ENCODE measurements around the gene KRTAP19-3. TPM values are rescaled to one million over a fixed set of nuclear protein-coding genes. Genes with fewer than 3 reads are reported as not detected.

Gene KRTAP19-3
- total RNA-seq, 1 experiment from 2014 or later: not detected

DNA sequence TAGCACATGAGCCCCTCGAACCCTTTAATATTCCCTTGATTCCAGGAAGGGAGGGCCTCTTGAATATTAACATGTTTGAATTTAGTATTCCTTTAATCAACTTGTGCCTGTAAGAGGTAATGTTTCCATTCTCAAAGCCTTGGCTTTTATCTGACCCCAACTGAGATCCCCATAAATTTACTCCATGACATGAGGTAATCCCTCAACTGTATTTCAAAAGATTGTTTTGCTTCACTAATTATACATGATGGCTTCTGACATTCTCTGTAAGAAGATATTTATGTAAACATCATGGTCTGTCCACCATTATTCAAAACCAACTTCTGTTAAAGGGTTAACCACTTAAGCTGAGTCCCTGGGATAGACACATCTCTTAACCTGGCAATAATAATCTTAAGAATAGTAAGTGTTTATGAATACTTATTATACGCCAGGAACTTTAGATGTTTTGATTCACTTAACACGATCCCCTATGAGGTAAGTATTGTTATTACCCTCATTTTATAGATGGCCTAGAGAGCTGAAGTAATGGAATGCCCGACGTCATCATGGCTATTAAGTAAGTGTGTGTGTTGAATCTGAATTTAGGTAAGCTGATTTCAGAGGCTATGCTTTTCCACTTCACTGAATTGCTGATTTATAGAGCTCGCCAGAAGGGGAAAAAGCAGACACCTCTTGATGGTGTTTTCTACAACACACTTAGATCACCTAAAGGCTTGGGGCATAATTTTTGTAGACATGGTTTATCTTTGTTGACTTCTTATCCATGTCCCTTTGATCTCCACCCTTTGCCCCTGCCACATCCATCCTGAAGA, 22.7 kb downstream of the KRTAP19-3 start:
- Mint-ChIP-seq H3K4me1 (ENCODE audit: low read depth, unreplicated experiment) (peaks cover 7% of the 10 kb centered on the region), H3K36me3 (ENCODE audit: insufficient read depth, unreplicated experiment) (no peaks in the 10 kb centered on the region), H3K27me3 (ENCODE audit: insufficient read depth, unreplicated experiment) (peaks cover 7% of the 10 kb centered on the region), H3K9me3 (ENCODE audit: unreplicated experiment) (no peaks in the 10 kb centered on the region), H3K27ac (ENCODE audit: unreplicated experiment) (no peak overlapping the region), H3K4me3 (ENCODE audit: unreplicated experiment) (no peak overlapping the region)
- TF ChIP-seq CTCF (IDR thresholded peaks at IDR 0.05; ENCODE audit: insufficient read depth in 1 of 2, low read depth in 1 of 2, low read length in 1 of 2, severe bottlenecking in 1 of 2, unreplicated experiment in 1 of 2): no peak
- DNase-seq: no peak
- Histone ChIP-seq H3K4me1 (no peaks in the 10 kb centered on the region), H3K4me3 (ENCODE audit: low read depth, low read length) (no peak overlapping the region), H3K36me3 (ENCODE audit: control insufficient read depth, insufficient read depth, low read length) (no peaks in the 10 kb centered on the region), H3K9me3 (no peaks in the 10 kb centered on the region), H3K27me3 (replicated peaks; ENCODE audit: control insufficient read depth, insufficient read depth, low read length) (no peaks in the 10 kb centered on the region)
- POLR2A ChIA-PET: no interaction called here
- BruUV-seq (replicated peaks): no TSS peak
- intact Hi-C loops (cut with micrococcal nuclease; ENCODE audit: unreplicated experiment): no loop called here
- CTCF ChIA-PET: no interaction called here

GRCh38 chr21:30463713-30464112, 28.1 kb downstream of the KRTAP19-3 start:
- no peaks in the 10 kb centered on the region for H3K36me3 Mint-ChIP-seq (ENCODE audit: insufficient read depth, unreplicated experiment)
- no peaks in the 10 kb centered on the region for H3K9me3 ChIP-seq
- H3K4me1 Mint-ChIP-seq (ENCODE audit: low read depth, unreplicated experiment): no peaks in the 10 kb centered on the region
- no peak overlapping the region for H3K27ac Mint-ChIP-seq (ENCODE audit: unreplicated experiment)
- TF ChIP-seq CTCF (IDR thresholded peaks at IDR 0.05; ENCODE audit: insufficient read depth in 1 of 2, low read depth in 1 of 2, low read length in 1 of 2, severe bottlenecking in 1 of 2, unreplicated experiment in 1 of 2): peak; percentile 34 to 62
- no peaks in the 10 kb centered on the region for H3K27me3 ChIP-seq (replicated peaks; ENCODE audit: control insufficient read depth, insufficient read depth, low read length)
- H3K4me1 ChIP-seq: no peaks in the 10 kb centered on the region
- no peaks in the 10 kb centered on the region for H3K36me3 ChIP-seq (ENCODE audit: control insufficient read depth, insufficient read depth, low read length)
- no peak overlapping the region for H3K4me3 Mint-ChIP-seq (ENCODE audit: unreplicated experiment)
- no TSS peak for BruUV-seq (replicated peaks)
- H3K4me3 ChIP-seq (ENCODE audit: low read depth, low read length): no peak overlapping the region
- H3K27me3 Mint-ChIP-seq (ENCODE audit: insufficient read depth, unreplicated experiment): peaks cover 3% of the 10 kb centered on the region
- no peaks in the 10 kb centered on the region for H3K9me3 Mint-ChIP-seq (ENCODE audit: unreplicated experiment)
- ChIA-PET CTCF (interaction anchor here (0.6 to 0.7 kb wide), 2 partner anchors 122 to 247 kb away, joined by 3 to 4 read pairs; partner anchors contain the start of gene CLDN8), POLR2A (no interaction called here)
- intact Hi-C loops (cut with micrococcal nuclease; ENCODE audit: unreplicated experiment): loop anchor here (1.0 kb wide), 1 partner anchor 122 kb away; no protein-coding TSS in a partner anchor
- DNase-seq: peak in 1 of 2 experiments; percentile 14

DNA sequence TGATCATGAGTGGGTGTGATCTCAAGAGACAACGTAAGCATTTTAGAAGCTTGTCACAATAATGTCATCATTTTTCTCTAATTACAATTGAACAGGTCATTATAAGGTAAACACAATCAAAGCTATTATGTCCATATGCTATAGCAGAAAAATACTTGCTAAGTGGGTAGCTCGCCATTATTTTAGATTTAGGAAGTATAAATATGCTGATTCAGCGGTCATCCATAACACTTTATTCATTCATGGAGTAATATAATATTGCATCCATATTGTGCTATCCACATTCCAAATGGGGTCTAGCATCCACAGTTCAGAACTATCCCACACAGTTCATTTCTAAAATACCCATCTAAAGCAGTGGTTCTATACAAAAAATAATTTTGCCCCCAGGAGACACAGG, 43.3 kb downstream of the KRTAP19-3 start:
- CTCF ChIA-PET: interaction anchor here (0.6 kb wide), 1 partner anchor 110 kb away, joined by 3 read pairs; no protein-coding TSS in a partner anchor
- no peaks in the 10 kb centered on the region for H3K27me3 Mint-ChIP-seq (ENCODE audit: insufficient read depth, unreplicated experiment)
- Histone ChIP-seq H3K9me3 (no peaks in the 10 kb centered on the region), H3K27me3 (replicated peaks; ENCODE audit: control insufficient read depth, insufficient read depth, low read length) (no peaks in the 10 kb centered on the region), H3K4me3 (ENCODE audit: low read depth, low read length) (no peak overlapping the region), H3K4me1 (peaks cover 2% of the 10 kb centered on the region; the same call in 1 of the 2 replicates), H3K36me3 (ENCODE audit: control insufficient read depth, insufficient read depth, low read length) (no peaks in the 10 kb centered on the region)
- POLR2A ChIA-PET: no interaction called here
- H3K9me3 Mint-ChIP-seq (ENCODE audit: unreplicated experiment): no peaks in the 10 kb centered on the region
- no peak overlapping the region for H3K27ac Mint-ChIP-seq (ENCODE audit: unreplicated experiment)
- intact Hi-C loops (cut with micrococcal nuclease; ENCODE audit: unreplicated experiment): no loop called here
- no peaks in the 10 kb centered on the region for H3K4me1 Mint-ChIP-seq (ENCODE audit: low read depth, unreplicated experiment)
- no peak overlapping the region for H3K4me3 Mint-ChIP-seq (ENCODE audit: unreplicated experiment)
- no peak for DNase-seq
- TF ChIP-seq CTCF (IDR thresholded peaks at IDR 0.05; ENCODE audit: insufficient read depth in 1 of 2, low read depth in 1 of 2, low read length in 1 of 2, severe bottlenecking in 1 of 2, unreplicated experiment in 1 of 2): no peak
- no TSS peak for BruUV-seq (replicated peaks)
- H3K36me3 Mint-ChIP-seq (ENCODE audit: insufficient read depth, unreplicated experiment): no peaks in the 10 kb centered on the region

All from Caco-2 (cell line).